K562 (cell line): ENCODE results near the gene AARS1. TPM values are rescaled to one million over a fixed set of nuclear protein-coding genes. Genes with fewer than 3 reads are reported as not detected.

Experiments
- CBX3 ChIP-seq, 2 experiments: IDR thresholded peaks; 1 replicate in 1 of 2; 2 replicates in 1 of 2; pipeline ENCODE4 v1.6.1; 2012; ENCODE audit warnings: inconsistent platforms in 2 of 2, low read length in 2 of 2, borderline replicate concordance in 1 of 2, control low read depth in 1 of 2
- CHD7 ChIP-seq: fragments of 200-600 bp; sonication (generic); IDR thresholded peaks from one replicate; pipeline ENCODE4 v1.6.1; 2012; ENCODE audit warnings: mild to moderate bottlenecking, low read depth, low read length, inconsistent platforms
- FOXM1 ChIP-seq, 2 experiments: fragments of 450-650 bp in 1 of 2; sonication (generic) in 1 of 2; formaldehyde crosslinking in 1 of 2; IDR thresholded peaks; 2 replicates each; pipeline versions ENCODE4 v1.6.1 to v1.9.0; 2017 to 2022; ENCODE audit warnings: low read depth in 2 of 2, mild to moderate bottlenecking in 2 of 2, missing genetic modification reagents in 1 of 2, moderate library complexity in 1 of 2
- GTF2A2 ChIP-seq: IDR thresholded peaks from 2 replicates; pipeline ENCODE4 v1.6.1; 2016; ENCODE audit warnings: mild to moderate bottlenecking, missing genetic modification characterization, missing compliant biosample characterization
- HOMEZ ChIP-seq: fragments of 250-450 bp; sonication (Bioruptor Pico); IDR thresholded peaks from 2 replicates; pipeline ENCODE4 v1.4.0; 2020; ENCODE audit warnings: mild to moderate bottlenecking, moderate library complexity
- KLF13 ChIP-seq: fragments of 450-650 bp; IDR thresholded peaks from 2 replicates; pipeline ENCODE4 v1.6.1; 2016; ENCODE audit warnings: missing genetic modification characterization, low read depth, mild to moderate bottlenecking, missing compliant biosample characterization, moderate library complexity, borderline replicate concordance
- NR2C1 ChIP-seq, 2 experiments: fragments of 450-650 bp; IDR thresholded peaks; 2 replicates each; pipeline ENCODE4 v1.6.1; 2017; ENCODE audit warnings: mild to moderate bottlenecking in 2 of 2, antibody characterized with exemption in 1 of 2, inconsistent platforms in 1 of 2, missing compliant biosample characterization in 1 of 2, missing genetic modification characterization in 1 of 2
- SRSF9 ChIP-seq: fragments of 200-400 bp; formaldehyde crosslinking; IDR thresholded peaks from 2 replicates; pipeline ENCODE4 v1.6.1; 2017; ENCODE audit warnings: low read depth, low read length, borderline replicate concordance
- ZNF347 ChIP-seq: fragments of 450-650 bp; formaldehyde crosslinking; IDR thresholded peaks from 2 replicates; pipeline ENCODE4 v1.4.0; 2020; ENCODE audit warnings: low read depth, mild to moderate bottlenecking, moderate library complexity
- ZNF395 ChIP-seq: fragments of 200-800 bp; sonication (Bioruptor generic); IDR thresholded peaks from 2 replicates; pipeline ENCODE4 v1.6.1; 2017; ENCODE audit warnings: missing genetic modification characterization, missing compliant biosample characterization
- ZNF586 ChIP-seq: fragments of 450-650 bp; formaldehyde crosslinking; conservative IDR thresholded peaks from 2 replicates; pipeline ENCODE4 v1.4.0; 2020; ENCODE audit warnings: mild to moderate bottlenecking, moderate library complexity
- polyA plus RNA-seq, 8 experiments: library from polyadenylated mRNA; depleted of rRNA in 4 of 8; stranded (reverse) in 5 of 8; unstranded in 3 of 8; fragments of >200 nt; fragmentation: Nextera tagmentation in 2 of 8; fragmentation: Illumina TruSeq in 1 of 8; extraction: Ambion mirVana in 2 of 8; extraction: Trizol in 1 of 8; gene quantifications; 2 replicates each; pipeline versions ENCODE4 v1.2.1 to v1.2.3, GENCODE V29; 2011 to 2014; ENCODE audit warnings: inconsistent platforms in 1 of 8, missing spikeins in 1 of 8
- total RNA-seq, 7 experiments: library from RNA; depleted of rRNA in 6 of 7; stranded (reverse); fragments of >200 nt in 6 of 7; fragmentation: Illumina TruSeq in 2 of 7; extraction: Trizol in 2 of 7; gene quantifications; 2 replicates each; pipeline versions ENCODE4 v1.2.1 to v1.2.3, GENCODE V29; 2011 to 2021; ENCODE audit warnings: low replicate concordance in 1 of 7

Gene AARS1
- total and polyA plus RNA-seq, 9 of the 15 experiments (the other 6 are each of a cell fraction or from before 2014, with no cell fraction given), result 50.1 to 235 (median 174) TPM

GRCh38 chr16:70250748-70251628, 38.3 kb downstream of the AARS1 start (continued):
- TF ChIP-seq HOMEZ (CRISPR knock-in tag) (no peak), CBX3 (IDR thresholded peaks at IDR 0.05; ENCODE audit: borderline replicate concordance in 1 of 2, low read length in 2 of 2) (no peak), NR2C1 (IDR thresholded peaks at IDR 0.05) (no peak), NR2C1 (tag; IDR thresholded peaks at IDR 0.05) (no peak), ZNF395 (CRISPR knock-in tag) (no peak), FOXM1 (IDR thresholded peaks at IDR 0.05; ENCODE audit: low read depth) (no peak), FOXM1 (CRISPR knock-in tag; IDR thresholded peaks at IDR 0.05; ENCODE audit: low read depth) (no peak), ZNF347 (CRISPR knock-in tag) (no peak), ZNF586 (CRISPR knock-in tag) (no peak), GTF2A2 (no peak), KLF13 (tag) (no peak), SRSF9 (no peak), CHD7 (no peak)
